Measurements from ENCODE around the gene ANKRD55. TPM values are rescaled to one million over a fixed set of nuclear protein-coding genes. Genes with fewer than 3 reads are reported as not detected.
"Not testable (repeated sequence)": the region's sequence is repeated elsewhere in the genome, so short reads cannot be mapped to it uniquely, and the experiment has no call there.

ANKRD55 gene
- total RNA-seq, 1 donor from 2014 or later: not detected

DNA sequence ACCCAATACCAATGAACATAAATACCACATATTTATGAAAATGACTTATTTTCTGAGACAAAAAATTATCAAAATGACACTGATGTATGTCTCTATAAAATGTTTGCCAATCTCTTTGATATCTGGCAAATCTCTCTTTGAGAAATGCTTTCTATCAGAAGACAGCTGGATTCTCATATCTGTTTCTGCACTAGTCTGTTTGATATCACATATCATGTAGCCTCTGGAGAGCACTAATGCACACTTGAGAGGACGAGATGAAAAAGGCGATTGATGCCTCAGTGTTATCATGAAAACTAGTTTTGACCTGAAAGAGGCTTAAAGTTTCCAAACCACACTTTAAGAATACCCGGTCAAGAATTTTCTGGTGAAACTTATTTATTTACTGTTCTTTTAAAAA is 29.1 kb upstream of the ANKRD55 start:
- Mint-ChIP-seq H3K27me3 (peaks cover 2% of the 10 kb centered on the region), H3K36me3 (ENCODE audit: insufficient read depth) (no peaks in the 10 kb centered on the region), H3K27ac (no peak overlapping the region), H3K4me3 (ENCODE audit: low read depth) (no peak overlapping the region), H3K9me3 (ENCODE audit: low read depth) (no peaks in the 10 kb centered on the region), H3K4me1 (ENCODE audit: low read depth) (no peaks in the 10 kb centered on the region)
- no peak for TF ChIP-seq CTCF (IDR thresholded peaks at IDR 0.05; ENCODE audit: unreplicated experiment)
- DNase-seq (ENCODE audit: low spot score, unreplicated experiment): no peak

DNA sequence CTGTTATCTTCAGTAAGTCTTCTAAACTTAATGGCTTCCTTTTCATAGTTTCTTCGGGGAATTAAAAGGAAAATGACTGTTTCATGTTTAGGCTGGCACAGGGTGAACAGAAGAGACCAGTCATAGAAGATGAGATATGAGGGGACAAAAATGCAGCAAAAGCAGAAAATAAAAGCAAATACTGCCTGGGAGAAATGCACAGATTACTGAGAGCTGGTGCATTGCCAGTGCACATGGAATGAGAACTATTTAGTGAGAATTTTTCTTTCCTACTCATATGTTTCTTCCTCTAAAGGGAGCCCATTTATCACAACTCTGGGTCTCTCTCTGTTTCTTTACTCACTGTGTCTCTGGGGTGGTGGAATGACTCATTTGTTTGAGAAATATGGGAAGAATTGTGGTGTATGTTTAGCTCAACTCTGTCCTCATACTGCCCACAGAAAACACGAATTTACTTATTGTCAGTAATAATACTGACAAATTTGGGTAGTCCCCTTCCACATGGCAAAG is 25.9 kb upstream of the ANKRD55 start:
- Mint-ChIP-seq H3K4me1 (ENCODE audit: low read depth) (no peaks in the 10 kb centered on the region), H3K27ac (peak overlapping the region; percentile 49), H3K9me3 (ENCODE audit: low read depth) (no peaks in the 10 kb centered on the region), H3K4me3 (ENCODE audit: low read depth) (no peak overlapping the region), H3K36me3 (ENCODE audit: insufficient read depth) (no peaks in the 10 kb centered on the region), H3K27me3 (no peaks in the 10 kb centered on the region)
- DNase-seq (ENCODE audit: low spot score, unreplicated experiment): no peak
- no peak for TF ChIP-seq CTCF (IDR thresholded peaks at IDR 0.05; ENCODE audit: unreplicated experiment)

DNA sequence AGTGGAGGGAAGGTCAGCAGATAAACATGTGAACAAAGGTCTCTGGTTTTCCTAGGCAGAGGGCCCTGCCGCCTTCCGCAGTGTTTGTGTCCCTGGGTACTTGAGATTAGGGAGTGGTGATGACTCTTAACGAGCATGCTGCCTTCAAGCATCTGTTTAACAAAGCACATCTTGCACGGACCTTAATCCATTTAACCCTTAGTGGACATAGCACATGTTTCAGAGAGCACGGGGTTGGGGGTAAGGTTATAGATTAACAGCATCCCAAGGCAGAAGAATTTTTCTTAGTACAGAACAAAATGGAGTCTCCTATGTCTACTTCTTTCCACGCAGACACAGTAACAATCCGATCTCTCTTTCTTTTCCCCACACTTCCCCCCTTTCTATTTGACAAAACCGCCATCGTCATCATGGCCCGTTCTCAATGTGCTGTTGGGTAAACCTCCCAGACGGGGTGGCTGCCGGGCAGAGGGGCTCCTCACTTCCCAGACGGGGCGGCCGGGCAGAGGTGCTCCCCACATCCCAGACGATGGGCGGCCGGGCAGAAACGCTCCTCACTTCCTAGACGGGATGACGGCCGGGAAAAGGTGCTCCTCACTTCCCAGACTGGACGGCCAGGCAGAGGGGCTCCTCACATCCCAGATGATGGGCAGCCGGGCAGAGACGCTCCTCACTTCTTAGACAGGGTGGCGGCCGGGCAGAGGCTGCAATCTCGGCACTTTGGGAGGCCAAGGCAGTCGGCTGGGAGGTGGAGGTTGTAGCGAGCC is 24.8 kb upstream of the ANKRD55 start:
- not testable (repeated sequence) for DNase-seq (ENCODE audit: low spot score, unreplicated experiment); H3K4me3 Mint-ChIP-seq (ENCODE audit: low read depth); H3K36me3 Mint-ChIP-seq (ENCODE audit: insufficient read depth); H3K4me1 Mint-ChIP-seq (ENCODE audit: low read depth); H3K27me3 Mint-ChIP-seq; H3K9me3 Mint-ChIP-seq (ENCODE audit: low read depth); H3K27ac Mint-ChIP-seq

GRCh38 chr5:56257010-56257409 is 23.9 kb upstream of the ANKRD55 start:
- TF ChIP-seq CTCF (IDR thresholded peaks at IDR 0.05; ENCODE audit: unreplicated experiment): no peak
- Mint-ChIP-seq H3K9me3 (ENCODE audit: low read depth) (no peaks in the 10 kb centered on the region), H3K27ac (no peak overlapping the region), H3K4me1 (ENCODE audit: low read depth) (peaks cover 2% of the 10 kb centered on the region), H3K4me3 (ENCODE audit: low read depth) (no peak overlapping the region), H3K36me3 (ENCODE audit: insufficient read depth) (no peaks in the 10 kb centered on the region), H3K27me3 (no peaks in the 10 kb centered on the region)
- DNase-seq (ENCODE audit: low spot score, unreplicated experiment): no peak

DNA sequence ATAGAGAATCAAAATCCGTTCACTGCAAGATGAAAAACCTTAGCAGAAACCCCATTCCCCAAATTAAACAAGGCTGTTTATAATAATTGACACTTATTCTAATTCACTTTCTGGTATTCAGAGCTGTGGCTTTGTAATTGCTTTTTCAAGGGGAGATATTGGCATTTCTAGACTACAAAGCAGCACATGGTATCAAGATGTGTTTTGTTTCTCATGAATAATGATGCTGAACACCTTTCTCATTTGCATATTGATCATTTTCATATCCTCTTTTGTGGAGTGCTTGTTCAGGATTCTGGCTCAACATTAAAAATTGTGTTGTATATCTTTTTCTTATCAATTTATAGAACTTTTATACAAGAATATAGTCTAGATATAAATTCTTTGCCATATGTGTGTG is 22.4 kb upstream of the ANKRD55 start:
- no peak for TF ChIP-seq CTCF (IDR thresholded peaks at IDR 0.05; ENCODE audit: unreplicated experiment)

DNA sequence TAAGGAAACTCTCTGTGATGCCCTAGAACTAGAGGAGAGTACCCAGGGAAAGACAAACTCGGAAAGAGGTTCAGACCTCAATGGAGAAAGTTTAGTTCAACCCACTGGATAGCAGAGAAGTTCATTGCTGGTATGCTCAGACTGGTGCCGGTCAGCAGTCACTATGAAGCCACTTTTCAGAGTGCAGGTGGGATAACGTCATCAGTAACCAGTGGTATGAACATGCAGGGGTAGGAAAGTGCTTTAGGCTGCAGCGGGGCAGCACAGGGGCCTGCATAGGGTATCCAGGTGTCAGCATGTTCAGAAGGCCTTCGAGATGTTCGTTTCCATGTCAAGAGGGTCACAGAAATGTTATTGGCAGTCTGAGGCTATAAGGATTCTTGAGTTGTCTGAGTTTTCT is 20.8 kb upstream of the ANKRD55 start:
- H3K4me3 Mint-ChIP-seq (ENCODE audit: low read depth): no peak overlapping the region
- peaks cover 2% of the 10 kb centered on the region for H3K4me1 Mint-ChIP-seq (ENCODE audit: low read depth)
- DNase-seq (ENCODE audit: low spot score, unreplicated experiment): no peak
- no peaks in the 10 kb centered on the region for H3K27me3 Mint-ChIP-seq
- H3K27ac Mint-ChIP-seq: no peak overlapping the region
- peaks cover 3% of the 10 kb centered on the region for H3K9me3 Mint-ChIP-seq (ENCODE audit: low read depth)
- H3K36me3 Mint-ChIP-seq (ENCODE audit: insufficient read depth): no peaks in the 10 kb centered on the region
- no peak for TF ChIP-seq CTCF (IDR thresholded peaks at IDR 0.05; ENCODE audit: unreplicated experiment)

More for the DNA sequence above, 22.4 kb upstream of the ANKRD55 start:
- Mint-ChIP-seq H3K4me3 (ENCODE audit: low read depth) (no peak overlapping the region), H3K36me3 (ENCODE audit: insufficient read depth) (no peaks in the 10 kb centered on the region), H3K27ac (no peak overlapping the region), H3K27me3 (no peaks in the 10 kb centered on the region), H3K9me3 (ENCODE audit: low read depth) (no peaks in the 10 kb centered on the region), H3K4me1 (ENCODE audit: low read depth) (peaks cover 2% of the 10 kb centered on the region)
- DNase-seq (ENCODE audit: low spot score, unreplicated experiment): no peak

Measured in progenitor cell of endocrine pancreas (in vitro differentiated cells).